ENCODE data around the gene BGN. TPM values are rescaled to one million over a fixed set of nuclear protein-coding genes. Genes with fewer than 3 reads are reported as not detected.

The BGN gene
- total and polyA plus RNA-seq, 10 of the 15 experiments (the other 5 are each of a cell fraction or from before 2014, with no cell fraction given) = 0.06 to 0.18 (median 0.12) TPM; not detected in 7

GRCh38 chrX:153457827-153458466 is 36.8 kb upstream of the BGN start:
- Histone ChIP-seq H2AFZ (ENCODE audit: control insufficient read depth, low read depth, low read length) (no peak overlapping the region), H3K9ac (ENCODE audit: control insufficient read depth, insufficient read depth, low read length) (no peak overlapping the region), H3K4me3 (no peak overlapping the region), H3K36me3 (ENCODE audit: control insufficient read depth in 2 of 2, insufficient read depth in 2 of 2, low read length in 1 of 2) (peaks cover 0 to 2% of the 10 kb centered on the region in 2 experiments; a peak in 2 of 4 replicates), H3K27ac (ENCODE audit: control insufficient read depth, insufficient read depth) (no peak overlapping the region), H3K4me1 (ENCODE audit: control insufficient read depth, insufficient read depth, low read length) (no peaks in the 10 kb centered on the region), H3K79me2 (ENCODE audit: control insufficient read depth, insufficient read depth, low read length) (no peaks in the 10 kb centered on the region), H4K20me1 (ENCODE audit: control insufficient read depth, insufficient read depth) (no peaks in the 10 kb centered on the region), H3K4me2 (ENCODE audit: control insufficient read depth, insufficient read depth) (no peak overlapping the region), H3K27me3 (replicated peaks in 1 of 2; ENCODE audit: control insufficient read depth in 2 of 2, insufficient read depth in 2 of 2, low read length in 1 of 2) (no peaks in the 10 kb centered on the region), H3K9me3 (replicated peaks; ENCODE audit: control insufficient read depth, insufficient read depth, low read length) (no peaks in the 10 kb centered on the region)
- ChIA-PET RAD21 (ENCODE audit: unreplicated experiment) (no interaction called here), SMC1A (ENCODE audit: uncharacterized antibody, unreplicated experiment) (no interaction called here), CTCF (interaction anchor here (1.6 kb wide), 1 partner anchor 49 kb away, joined by 6 read pairs; no protein-coding TSS in a partner anchor), POLR2A (no interaction called here)
- in situ Hi-C loops (cut with MboI) (no loop called here), intact Hi-C loops (cut with micrococcal nuclease; ENCODE audit: unreplicated experiment) (no loop called here)
- DNase-seq (ENCODE audit: low read depth, low spot score) = no peak
- TSS peak; percentile 33 for BruUV-seq (replicated peaks)
- WGBS (ENCODE audit: insufficient coverage, insufficient replicate concordance, low lambda C conversion rate, missing lambda C conversion rate) = 65% methylated on average over 17 of the region's 17 CpGs
- no peak for FAIRE-seq
- ATAC-seq = no peak
- TF ChIP-seq CUX1 (IDR thresholded peaks at IDR 0.05; ENCODE audit: insufficient replicate concordance, low read depth, low read length) (no peak), MLLT1 (IDR thresholded peaks at IDR 0.05) (no peak), ZZZ3 (IDR thresholded peaks at IDR 0.05; ENCODE audit: control insufficient read depth, insufficient read length, low read depth) (no peak), SP1 (IDR thresholded peaks at IDR 0.05; ENCODE audit: low read depth, low read length) (no peak), JUNB (IDR thresholded peaks at IDR 0.05) (no peak), NFYB (IDR thresholded peaks at IDR 0.05; ENCODE audit: insufficient read depth, low read depth, low read length) (no peak), TCF7 (IDR thresholded peaks at IDR 0.05; ENCODE audit: borderline replicate concordance) (no peak), TAF1 (IDR thresholded peaks at IDR 0.05; ENCODE audit: borderline replicate concordance, low read depth, low read length) (no peak), SMAD1 (IDR thresholded peaks at IDR 0.05; ENCODE audit: low read depth, partially characterized antibody) (no peak), IKZF1 (conservative IDR thresholded peaks at IDR 0.05) (no peak), TCF12 (IDR thresholded peaks at IDR 0.05; ENCODE audit: low read depth, low read length) (no peak), SIX5 (IDR thresholded peaks at IDR 0.05; ENCODE audit: low read depth, low read length, severe bottlenecking) (no peak), ZBTB11 (CRISPR knock-in tag; IDR thresholded peaks at IDR 0.05) (no peak), HDGF (IDR thresholded peaks at IDR 0.05) (no peak), RAD51 (IDR thresholded peaks at IDR 0.05) (no peak)

All from GM12878 (cell line).